Mucosa of descending colon (tissue), 3 donors: Measurements from ENCODE around the gene ITPKC. TPM values are rescaled to one million over a fixed set of nuclear protein-coding genes. Genes with fewer than 3 reads are reported as not detected.

Source experiments
- ATAC-seq: fragments of 200-7000 bp; cut with Tn5 transposase; one replicate; pipeline ENCODE4 v1.9.1; 2020; ENCODE audit warnings: mild to moderate bottlenecking, moderate library complexity
- DNase-seq, 3 donors: peaks; one replicate each; pipeline ENCODE4 v3.0.0-alpha.2; 2020
- H3K36me3 ChIP-seq: fragments of 200-600 bp; one replicate; pipeline ENCODE4 v1.8.0; 2021; ENCODE audit warnings: low read depth, mild to moderate bottlenecking
- H3K4me1 ChIP-seq: fragments of 200-600 bp; one replicate; pipeline ENCODE4 v1.8.0; 2021; ENCODE audit warnings: low read depth, mild to moderate bottlenecking
- H3K4me3 ChIP-seq: fragments of 200-600 bp; one replicate; pipeline ENCODE4 v1.8.0; 2021; ENCODE audit warnings: mild to moderate bottlenecking
- H3K9me3 ChIP-seq: fragments of 200-600 bp; one replicate; pipeline ENCODE4 v1.8.0; 2021; ENCODE audit warnings: mild to moderate bottlenecking
- CTCF ChIP-seq: fragments of 200-600 bp; IDR thresholded peaks from one replicate; pipeline ENCODE4 v1.8.0; 2022; ENCODE audit warnings: antibody characterized with exemption, mild to moderate bottlenecking
- intact Hi-C, 2 donors: fragments of 100-400 bp; cut with DNase I in 1 of 2; cut with micrococcal nuclease in 1 of 2; formaldehyde crosslinking; loops; one replicate each; pipeline versions ENCODE4 v1.11.0 to v1.11.1; 2022; cut with DNase I, micrococcal nuclease
- total RNA-seq, 3 donors: library from RNA; stranded (reverse); fragmentation: NEBNext Ultra II Directional in 2 of 3; extraction: Animal tissue kit (Norgen Biotek cat#: 25700) in 2 of 3; gene quantifications; one replicate each; pipeline versions ENCODE4 v1.2.1 to v1.2.4, GENCODE V29; 2021 to 2023
- donor health status: DM: no; HTN: no; CAD: no; lungs with moderate emphysema.
- donor health status: DM: no; HTN: no; CAD: no.
- donor health status: DM: no; HTN: yes; CAD: no.

Gene ITPKC
- total RNA-seq, 3 donors from 2014 or later, result 22.1 to 26.1 (median 23.2) TPM

GRCh38 chr19:40776364-40776763, 59.5 kb downstream of the ITPKC start:
- H3K4me1 ChIP-seq, result peaks cover 4% of the 10 kb centered on the region
- no peak for DNase-seq
- no peaks in the 10 kb centered on the region for H3K9me3 ChIP-seq
- H3K36me3 ChIP-seq, result no peaks in the 10 kb centered on the region
- no peak for ATAC-seq
- no peak overlapping the region for H3K4me3 ChIP-seq
- no peak for TF ChIP-seq CTCF
- intact Hi-C loops, result no loop called here

- Histone ChIP-seq H3K9me3 (no peaks in the 10 kb centered on the region), H3K36me3 (no peaks in the 10 kb centered on the region), H3K4me3 (peak overlapping the region; percentile 58), H3K4me1 (peaks cover 4% of the 10 kb centered on the region)
- DNase-seq, result peak; percentile 84 to 97 (median 91)
- no peak for TF ChIP-seq CTCF
- peak; percentile 78 for ATAC-seq
- intact Hi-C loops, result no loop called here
Observed at GRCh38 chr19:40776932-40777644, 60.2 kb downstream of the ITPKC start.

- Histone ChIP-seq H3K36me3 (no peaks in the 10 kb centered on the region), H3K9me3 (no peaks in the 10 kb centered on the region), H3K4me1 (peaks cover 4% of the 10 kb centered on the region), H3K4me3 (peak overlapping the region; percentile 58)
- DNase-seq (no peak), ATAC-seq (no peak)
- intact Hi-C loops, result no loop called here
- TF ChIP-seq CTCF, result no peak
Observed at GRCh38 chr19:40777645-40777936, 60.7 kb downstream of the ITPKC start.

GRCh38 chr19:40777937-40778705, 61.2 kb downstream of the ITPKC start, which contains the start of gene RAB4B:
TSS of gene RAB4B (plus strand) at chr19:40778247. CDS start at chr19:40778376, 129 bp downstream.
- Histone ChIP-seq H3K4me3 (peak within 1 kb of the TSS; percentile 58), H3K4me1 (peaks cover 4% of the 10 kb centered on the region), H3K36me3 (no peaks in the 10 kb centered on the region), H3K9me3 (no peaks in the 10 kb centered on the region)
- ATAC-seq (peak; percentile 90), DNase-seq (peak; percentile 100)
- intact Hi-C loops, result no loop called here
- TF ChIP-seq CTCF, result no peak

- DNase-seq (no peak), ATAC-seq (peak; percentile 6)
- H3K4me3 ChIP-seq, result peak overlapping the region; percentile 58
- intact Hi-C loops, result no loop called here
- H3K4me1 ChIP-seq, result peaks cover 4% of the 10 kb centered on the region
- TF ChIP-seq CTCF, result no peak
- H3K36me3 ChIP-seq, result no peaks in the 10 kb centered on the region
- H3K9me3 ChIP-seq, result no peaks in the 10 kb centered on the region
Observed at GRCh38 chr19:40778706-40779284, 61.9 kb downstream of the ITPKC start.
